HCT116 (cell line): Measurements from ENCODE around the gene PRKN.

Experiments
- CBX3 ChIP-seq: IDR thresholded peaks from 2 replicates; pipeline ENCODE4 v1.6.1; 2012; ENCODE audit warnings: low read depth
- EZH2 ChIP-seq: fragments of 200-600 bp; sonication (generic); IDR thresholded peaks from 2 replicates; pipeline ENCODE4 v1.6.1; 2017; ENCODE audit warnings: antibody characterized with exemption, mixed run types
- FOSL1 ChIP-seq: IDR thresholded peaks from 2 replicates; pipeline ENCODE4 v1.6.1; 2012; ENCODE audit warnings: low read depth
- POLR2A ChIP-seq: IDR thresholded peaks from 2 replicates; pipeline ENCODE4 v1.7.0; 2011; ENCODE audit warnings: borderline replicate concordance; ENCODE audit not compliant: insufficient read depth, insufficient read length; ENCODE audit errors: extremely low read depth
- POLR2AphosphoS5 ChIP-seq: IDR thresholded peaks from 2 replicates; pipeline ENCODE4 v1.6.1; 2011; ENCODE audit warnings: mild to moderate bottlenecking, low read depth, low read length, moderate library complexity
- SP1 ChIP-seq: IDR thresholded peaks from 2 replicates; pipeline ENCODE4 v1.6.1; 2012; ENCODE audit warnings: low read depth
- SRF ChIP-seq: IDR thresholded peaks from 2 replicates; pipeline ENCODE4 v1.6.1; 2012; ENCODE audit warnings: low read depth
- YY1 ChIP-seq: IDR thresholded peaks from 2 replicates; pipeline ENCODE4 v1.6.1; 2011; ENCODE audit warnings: low read length, low read depth, moderate library complexity, mild to moderate bottlenecking; ENCODE audit not compliant: insufficient replicate concordance; ENCODE audit errors: extremely low read depth
- ZFX ChIP-seq: fragments of 450-650 bp; IDR thresholded peaks from 2 replicates; pipeline ENCODE4 v1.6.1; 2017
- TF ChIP-seq, protein P1 (sequence below), 3 experiments: fragments of 200-600 bp in 1 of 3; sonication (generic) in 1 of 3; IDR thresholded peaks in 2 of 3; conservative IDR thresholded peaks in 1 of 3; 2 replicates each; pipeline ENCODE4 v1.5.1; 2012 to 2017; ENCODE audit warnings: low read depth in 2 of 3, low read length in 2 of 3, antibody characterized with exemption in 1 of 3, borderline replicate concordance in 1 of 3, control low read depth in 1 of 3, mild to moderate bottlenecking in 1 of 3, mixed read lengths in 1 of 3, mixed run types in 1 of 3, moderate library complexity in 1 of 3; ENCODE audit not compliant: insufficient read depth in 1 of 3

DNA sequence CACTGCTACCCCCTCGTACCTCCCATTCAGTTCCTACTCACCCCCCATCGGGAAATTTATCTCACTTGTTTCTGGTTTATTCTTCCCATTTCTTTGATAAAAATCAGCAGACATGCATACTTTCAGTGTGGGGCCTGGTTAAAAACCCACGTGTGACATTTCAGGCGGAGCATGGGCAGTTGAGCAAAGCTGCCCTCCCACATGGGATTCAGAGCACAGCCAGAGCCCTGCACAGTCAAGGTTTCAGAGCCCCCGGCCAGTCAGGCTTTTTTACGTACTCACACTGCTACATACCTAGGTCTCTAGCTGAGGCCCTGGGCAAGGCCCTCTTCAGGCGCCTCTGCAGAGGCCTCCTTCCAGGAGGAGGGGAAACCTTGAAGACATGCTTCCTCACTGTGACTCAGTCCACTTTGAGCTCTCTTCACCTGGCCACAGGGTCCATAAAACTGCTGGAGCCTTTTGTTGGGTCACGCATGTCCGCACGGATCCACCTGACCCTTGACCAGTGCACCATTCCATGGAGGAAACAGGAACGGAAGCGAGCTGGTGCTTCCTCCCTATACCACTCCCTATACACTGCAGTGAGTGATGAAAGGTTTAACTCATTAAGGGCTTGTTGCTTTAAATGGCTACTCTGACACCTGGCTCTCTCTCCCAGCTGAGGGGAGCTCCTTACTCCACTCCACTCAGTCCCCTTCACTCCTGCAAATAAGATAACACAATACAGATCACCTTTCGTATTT lies 713.3 kb downstream of the PRKN start:
- TF ChIP-seq, protein P1, sequence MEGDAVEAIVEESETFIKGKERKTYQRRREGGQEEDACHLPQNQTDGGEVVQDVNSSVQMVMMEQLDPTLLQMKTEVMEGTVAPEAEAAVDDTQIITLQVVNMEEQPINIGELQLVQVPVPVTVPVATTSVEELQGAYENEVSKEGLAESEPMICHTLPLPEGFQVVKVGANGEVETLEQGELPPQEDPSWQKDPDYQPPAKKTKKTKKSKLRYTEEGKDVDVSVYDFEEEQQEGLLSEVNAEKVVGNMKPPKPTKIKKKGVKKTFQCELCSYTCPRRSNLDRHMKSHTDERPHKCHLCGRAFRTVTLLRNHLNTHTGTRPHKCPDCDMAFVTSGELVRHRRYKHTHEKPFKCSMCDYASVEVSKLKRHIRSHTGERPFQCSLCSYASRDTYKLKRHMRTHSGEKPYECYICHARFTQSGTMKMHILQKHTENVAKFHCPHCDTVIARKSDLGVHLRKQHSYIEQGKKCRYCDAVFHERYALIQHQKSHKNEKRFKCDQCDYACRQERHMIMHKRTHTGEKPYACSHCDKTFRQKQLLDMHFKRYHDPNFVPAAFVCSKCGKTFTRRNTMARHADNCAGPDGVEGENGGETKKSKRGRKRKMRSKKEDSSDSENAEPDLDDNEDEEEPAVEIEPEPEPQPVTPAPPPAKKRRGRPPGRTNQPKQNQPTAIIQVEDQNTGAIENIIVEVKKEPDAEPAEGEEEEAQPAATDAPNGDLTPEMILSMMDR (IDR thresholded peaks at IDR 0.05 in 2 of 3, conservative IDR thresholded peaks at IDR 0.05 in 1 of 3; ENCODE audit: borderline replicate concordance in 1 of 3, insufficient read depth in 1 of 3, low read depth in 2 of 3, low read length in 2 of 3) = no peak
- no peak for TF ChIP-seq SP1
- TF ChIP-seq FOSL1 = no peak
- no peak for TF ChIP-seq POLR2A
- TF ChIP-seq POLR2AphosphoS5 = no peak
- TF ChIP-seq CBX3 = no peak
- no peak for TF ChIP-seq ZFX
- no peak for TF ChIP-seq YY1
- no peak for TF ChIP-seq EZH2
- no peak for TF ChIP-seq SRF
